Activated B cell treated with CpG ODN at 0.5 μM for 24 hours (primary cell): ENCODE results near the gene DHRS12. TPM values are rescaled to one million over a fixed set of nuclear protein-coding genes. Genes with fewer than 3 reads are reported as not detected.

Experiments used
- ATAC-seq: fragments of 200-7000 bp; cut with Tn5 transposase; one replicate; pipeline ENCODE4 v1.10.0; 2021; ENCODE audit warnings: low read depth, mild to moderate bottlenecking, moderate library complexity
- CTCF ChIA-PET: fragments of 350-600 bp; sonication (Branson Sonifier 250); formaldehyde crosslinking; loops from one replicate; lab custom pipeline; 2021; ENCODE audit warnings: antibody characterized with exemption; lab: Charles Lee
- POLR2A ChIA-PET: fragments of 350-600 bp; sonication (Branson Sonifier 250); formaldehyde crosslinking; loops from one replicate; lab custom pipeline; 2021; ENCODE audit warnings: antibody characterized with exemption; lab: Charles Lee
- DNase-seq: peaks from one replicate; pipeline ENCODE4 v3.0.0; 2022
- H3K27ac Mint-ChIP-seq: one replicate; pipeline ENCODE4 v1.8.0; 2020; ENCODE audit warnings: mixed read lengths
- H3K27me3 Mint-ChIP-seq: one replicate; pipeline ENCODE4 v1.8.0; 2021; ENCODE audit warnings: mixed read lengths
- H3K36me3 Mint-ChIP-seq: one replicate; pipeline ENCODE4 v1.8.0; 2021; ENCODE audit warnings: low read depth, mixed read lengths
- H3K4me1 Mint-ChIP-seq: one replicate; pipeline ENCODE4 v1.8.0; 2021; ENCODE audit warnings: mixed read lengths
- H3K4me3 Mint-ChIP-seq: one replicate; pipeline ENCODE4 v1.8.0; 2020; ENCODE audit warnings: mild to moderate bottlenecking, mixed read lengths
- H3K9me3 Mint-ChIP-seq: one replicate; pipeline ENCODE4 v1.8.0; 2020; ENCODE audit warnings: mixed read lengths
- intact Hi-C: fragments of 100-400 bp; cut with micrococcal nuclease; formaldehyde crosslinking; loops from one replicate; pipeline ENCODE4 v1.15.1; 2024
- total RNA-seq: library from RNA; stranded (reverse); gene quantifications from 2 replicates; pipeline ENCODE4 v1.2.3, GENCODE V29; 2022
- TF ChIP-seq, protein P1 (sequence below): fragments of 200-600 bp; IDR thresholded peaks from one replicate; pipeline ENCODE4 v1.8.0; 2022; ENCODE audit warnings: antibody characterized with exemption, mild to moderate bottlenecking

The DHRS12 gene
- total RNA-seq, 1 donor from 2014 or later: 14.1 TPM

- H3K4me3 Mint-ChIP-seq: no peak overlapping the region
- H3K4me1 Mint-ChIP-seq: peaks cover 9% of the 10 kb centered on the region
- DNase-seq (no peak), ATAC-seq (peak; percentile 57)
- TF ChIP-seq, protein P1, sequence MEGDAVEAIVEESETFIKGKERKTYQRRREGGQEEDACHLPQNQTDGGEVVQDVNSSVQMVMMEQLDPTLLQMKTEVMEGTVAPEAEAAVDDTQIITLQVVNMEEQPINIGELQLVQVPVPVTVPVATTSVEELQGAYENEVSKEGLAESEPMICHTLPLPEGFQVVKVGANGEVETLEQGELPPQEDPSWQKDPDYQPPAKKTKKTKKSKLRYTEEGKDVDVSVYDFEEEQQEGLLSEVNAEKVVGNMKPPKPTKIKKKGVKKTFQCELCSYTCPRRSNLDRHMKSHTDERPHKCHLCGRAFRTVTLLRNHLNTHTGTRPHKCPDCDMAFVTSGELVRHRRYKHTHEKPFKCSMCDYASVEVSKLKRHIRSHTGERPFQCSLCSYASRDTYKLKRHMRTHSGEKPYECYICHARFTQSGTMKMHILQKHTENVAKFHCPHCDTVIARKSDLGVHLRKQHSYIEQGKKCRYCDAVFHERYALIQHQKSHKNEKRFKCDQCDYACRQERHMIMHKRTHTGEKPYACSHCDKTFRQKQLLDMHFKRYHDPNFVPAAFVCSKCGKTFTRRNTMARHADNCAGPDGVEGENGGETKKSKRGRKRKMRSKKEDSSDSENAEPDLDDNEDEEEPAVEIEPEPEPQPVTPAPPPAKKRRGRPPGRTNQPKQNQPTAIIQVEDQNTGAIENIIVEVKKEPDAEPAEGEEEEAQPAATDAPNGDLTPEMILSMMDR: no peak
- no peak overlapping the region for H3K27ac Mint-ChIP-seq
- peaks cover 30% of the 10 kb centered on the region for H3K36me3 Mint-ChIP-seq
- no peaks in the 10 kb centered on the region for H3K9me3 Mint-ChIP-seq
- no peaks in the 10 kb centered on the region for H3K27me3 Mint-ChIP-seq
- POLR2A ChIA-PET: interaction anchor here (1.4 kb wide), 1 partner anchor 318 kb away, joined by 7 read pairs; the partner anchor contains the start of gene INTS6
- CTCF ChIA-PET: interaction anchor here (2.7 kb wide), 1 partner anchor 27 kb away, joined by 8 read pairs; no protein-coding TSS in a partner anchor
- intact Hi-C loops: no loop called here
These were observed 33.1 kb downstream of the DHRS12 start for GRCh38 chr13:51770681-51771417.

DNA sequence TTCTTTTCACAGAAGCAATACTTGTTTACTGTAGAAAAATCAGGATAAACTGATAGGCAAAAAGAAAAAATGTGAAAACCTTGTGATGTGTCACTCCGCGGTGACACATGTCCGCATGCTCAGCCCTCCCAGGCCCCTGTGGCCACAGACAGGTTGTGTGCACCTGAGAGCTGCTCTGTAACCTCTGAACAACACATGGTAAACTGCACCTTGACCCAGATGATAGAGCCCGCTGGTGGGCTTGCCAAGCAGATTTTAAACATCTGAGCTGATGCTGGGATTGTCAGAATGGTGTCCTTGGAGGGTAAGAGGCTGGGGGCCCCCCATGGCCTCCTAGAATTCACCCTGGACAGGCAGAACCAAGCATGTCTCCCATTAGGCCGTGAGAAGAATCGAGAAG is 33.8 kb downstream of the DHRS12 start:
- intact Hi-C loops: no loop called here
- Mint-ChIP-seq H3K36me3 (peaks cover 30% of the 10 kb centered on the region), H3K27ac (no peak overlapping the region), H3K4me3 (no peak overlapping the region), H3K27me3 (no peaks in the 10 kb centered on the region), H3K9me3 (no peaks in the 10 kb centered on the region), H3K4me1 (peaks cover 11% of the 10 kb centered on the region)
- CTCF ChIA-PET: interaction anchor here (2.7 kb wide), 1 partner anchor 27 kb away, joined by 8 read pairs; no protein-coding TSS in a partner anchor
- POLR2A ChIA-PET: no interaction called here
- DNase-seq: no peak
- no peak for ATAC-seq
- TF ChIP-seq, protein P1: no peak

DNA sequence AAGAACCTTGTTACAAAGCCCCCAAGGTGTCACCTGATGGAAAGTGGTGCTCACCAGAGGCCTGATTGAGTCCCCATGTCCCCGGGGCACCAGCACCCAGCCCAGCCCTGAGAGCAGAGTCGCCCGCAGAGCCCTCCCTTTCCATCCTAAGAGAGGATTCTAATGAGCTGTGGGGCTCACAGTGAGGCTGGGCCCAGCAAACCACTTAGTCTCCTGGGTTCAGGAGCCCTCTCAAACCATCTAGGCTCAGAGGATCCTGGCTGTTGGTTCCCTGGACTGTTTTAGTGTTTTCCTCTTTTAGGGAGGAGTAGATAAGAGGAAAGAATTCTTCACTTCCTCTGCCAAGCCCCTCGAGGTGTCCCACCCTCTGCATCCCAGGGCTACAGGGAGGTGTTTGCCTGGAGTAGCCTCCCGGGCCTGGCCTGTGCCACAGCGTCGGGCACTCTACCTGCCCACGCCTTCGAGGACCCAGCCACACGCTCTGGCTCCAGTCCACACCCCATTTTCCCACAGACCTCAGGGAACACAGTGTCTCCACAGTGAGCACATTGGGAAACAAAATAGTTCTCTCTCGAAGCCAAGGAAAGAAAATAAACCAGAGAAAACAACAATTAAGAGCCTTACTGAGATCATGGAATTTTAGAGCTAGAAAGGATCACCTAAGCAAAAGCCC is 34.4 kb downstream of the DHRS12 start:
- no peak overlapping the region for H3K4me3 Mint-ChIP-seq
- no peak for DNase-seq
- intact Hi-C loops: no loop called here

GRCh38 chr13:51768976-51769375 is 35.0 kb downstream of the DHRS12 start:
- ATAC-seq (no peak), DNase-seq (no peak)
- ChIA-PET CTCF (no interaction called here), POLR2A (no interaction called here)
- peaks cover 22% of the 10 kb centered on the region for H3K4me1 Mint-ChIP-seq
- H3K27me3 Mint-ChIP-seq: no peaks in the 10 kb centered on the region
- TF ChIP-seq, protein P1: no peak
- intact Hi-C loops: no loop called here
- peaks cover 30% of the 10 kb centered on the region for H3K36me3 Mint-ChIP-seq
- no peaks in the 10 kb centered on the region for H3K9me3 Mint-ChIP-seq
- no peak overlapping the region for H3K27ac Mint-ChIP-seq
- H3K4me3 Mint-ChIP-seq: no peak overlapping the region

More for the DNA sequence above, 34.4 kb downstream of the DHRS12 start:
- no peak for ATAC-seq
- TF ChIP-seq, protein P1: no peak
- Mint-ChIP-seq H3K27me3 (no peaks in the 10 kb centered on the region), H3K36me3 (peaks cover 30% of the 10 kb centered on the region), H3K27ac (no peak overlapping the region), H3K4me1 (peaks cover 16% of the 10 kb centered on the region), H3K9me3 (no peaks in the 10 kb centered on the region)
- ChIA-PET CTCF (no interaction called here), POLR2A (no interaction called here)

- POLR2A ChIA-PET: no interaction called here
- DNase-seq: no peak
- peaks cover 28% of the 10 kb centered on the region for H3K4me1 Mint-ChIP-seq
- ATAC-seq: no peak
- TF ChIP-seq, protein P1: no peak
- H3K27ac Mint-ChIP-seq: no peak overlapping the region
- H3K9me3 Mint-ChIP-seq: no peaks in the 10 kb centered on the region
- CTCF ChIA-PET: no interaction called here
- H3K27me3 Mint-ChIP-seq: no peaks in the 10 kb centered on the region
- H3K36me3 Mint-ChIP-seq: peaks cover 30% of the 10 kb centered on the region
- intact Hi-C loops: no loop called here
- no peak overlapping the region for H3K4me3 Mint-ChIP-seq
These were observed 35.5 kb downstream of the DHRS12 start for GRCh38 chr13:51768378-51768921.
